Measurements from ENCODE around the gene TRIM33. TPM values are rescaled to one million over a fixed set of nuclear protein-coding genes. Genes with fewer than 3 reads are reported as not detected.

TRIM33 gene
- total and polyA plus RNA-seq, 2 experiments from 2014 or later: 10.6 to 17.6 TPM

GRCh38 chr1:114468710-114469468, 42.1 kb downstream of the TRIM33 start:
- WGBS, 2 experiments (ENCODE audit: low coverage in 1 of 2, low lambda C conversion rate in 2 of 2, missing lambda C conversion rate in 2 of 2): 63 to 65% methylated on average over 6 of the region's 6 CpGs
- no peaks in the 10 kb centered on the region; the same call in 1 of the 2 replicates for H4K20me1 ChIP-seq (ENCODE audit: insufficient read depth)
- in situ Hi-C loops (cut with MboI): no loop called here

GRCh38 chr1:114468047-114468446, 43.0 kb downstream of the TRIM33 start:
- Histone ChIP-seq H3K4me1 (ENCODE audit: insufficient read depth) (0 out of 2 replicates have a peak, but pooled peaks cover 12% of the 10 kb centered on the region), H3K4me2 (ENCODE audit: unreplicated experiment) (no peak overlapping the region), H4K20me1 (ENCODE audit: insufficient read depth) (no peaks in the 10 kb centered on the region; the same call in 1 of the 2 replicates), H3K36me3 (ENCODE audit: low read depth) (no peaks in the 10 kb centered on the region), H3F3A (ENCODE audit: insufficient read depth) (peaks cover 5% of the 10 kb centered on the region; the same call in 1 of the 2 replicates), H3K9me2 (ENCODE audit: insufficient read depth) (no peaks in the 10 kb centered on the region), H3K9me3 (ENCODE audit: low read depth) (no peaks in the 10 kb centered on the region), H3K9ac (no peak overlapping the region), H3K4me3 (no peak overlapping the region), H3K27me3 (replicated peaks; ENCODE audit: insufficient read depth) (no peaks in the 10 kb centered on the region), H2AFZ (no peak overlapping the region), H3K79me2 (ENCODE audit: insufficient read depth) (peaks cover 100% of the 10 kb centered on the region), H3K27ac (no peak overlapping the region)
- WGBS, 2 experiments (ENCODE audit: low coverage in 1 of 2, low lambda C conversion rate in 2 of 2, missing lambda C conversion rate in 2 of 2): 89 to 91% methylated on average over 3 of the region's 3 CpGs
- in situ Hi-C loops (cut with MboI): no loop called here
- DNase-seq: no peak
- no peak for TF ChIP-seq EZH2 (IDR thresholded peaks at IDR 0.05; ENCODE audit: insufficient read depth, poor library complexity, severe bottlenecking)
- TF ChIP-seq EZH2phosphoT487 (IDR thresholded peaks at IDR 0.05; ENCODE audit: insufficient read depth, low read depth): no peak

More at GRCh38 chr1:114468710-114469468, 42.1 kb downstream of the TRIM33 start:
- DNase-seq: peak; percentile 54
- Histone ChIP-seq H3K9ac (no peak overlapping the region), H3K4me2 (ENCODE audit: unreplicated experiment) (no peak overlapping the region), H3K36me3 (ENCODE audit: low read depth) (no peaks in the 10 kb centered on the region), H3K27ac (no peak overlapping the region), H3K9me2 (ENCODE audit: insufficient read depth) (no peaks in the 10 kb centered on the region), H3F3A (ENCODE audit: insufficient read depth) (peaks cover 5% of the 10 kb centered on the region; the same call in 1 of the 2 replicates), H2AFZ (no peak overlapping the region), H3K4me1 (ENCODE audit: insufficient read depth) (0 out of 2 replicates have a peak, but pooled peaks cover 12% of the 10 kb centered on the region), H3K79me2 (ENCODE audit: insufficient read depth) (peaks cover 100% of the 10 kb centered on the region), H3K4me3 (no peak overlapping the region), H3K9me3 (ENCODE audit: low read depth) (no peaks in the 10 kb centered on the region), H3K27me3 (replicated peaks; ENCODE audit: insufficient read depth) (no peaks in the 10 kb centered on the region)
- no peak for TF ChIP-seq EZH2phosphoT487 (IDR thresholded peaks at IDR 0.05; ENCODE audit: insufficient read depth, low read depth)
- no peak for TF ChIP-seq EZH2 (IDR thresholded peaks at IDR 0.05; ENCODE audit: insufficient read depth, poor library complexity, severe bottlenecking)

- TF ChIP-seq EZH2phosphoT487 (IDR thresholded peaks at IDR 0.05; ENCODE audit: insufficient read depth, low read depth) (no peak), EZH2 (IDR thresholded peaks at IDR 0.05; ENCODE audit: insufficient read depth, poor library complexity, severe bottlenecking) (no peak)
- H3K9ac ChIP-seq: no peak overlapping the region
- no peaks in the 10 kb centered on the region; the same call in 1 of the 2 replicates for H3K9me2 ChIP-seq (ENCODE audit: insufficient read depth)
- no peaks in the 10 kb centered on the region for H3K36me3 ChIP-seq (ENCODE audit: low read depth)
- WGBS, 2 experiments (ENCODE audit: low coverage in 1 of 2, low lambda C conversion rate in 2 of 2, missing lambda C conversion rate in 2 of 2): 97 to 100% methylated on average over 1 of the region's 1 CpG
- H3K27me3 ChIP-seq (replicated peaks; ENCODE audit: insufficient read depth): no peaks in the 10 kb centered on the region
- in situ Hi-C loops (cut with MboI): no loop called here
- H4K20me1 ChIP-seq (ENCODE audit: insufficient read depth): no peaks in the 10 kb centered on the region; the same call in 1 of the 2 replicates
- H3K9me3 ChIP-seq (ENCODE audit: low read depth): no peaks in the 10 kb centered on the region
- no peak overlapping the region for H3K27ac ChIP-seq
- H3F3A ChIP-seq (ENCODE audit: insufficient read depth): peaks cover 5% of the 10 kb centered on the region; the same call in 1 of the 2 replicates
- peaks cover 14% of the 10 kb centered on the region; the same call in 1 of the 2 replicates for H3K4me1 ChIP-seq (ENCODE audit: insufficient read depth)
- no peak overlapping the region for H3K4me2 ChIP-seq (ENCODE audit: unreplicated experiment)
- no peak for DNase-seq
- H3K4me3 ChIP-seq: no peak overlapping the region
- peaks cover 100% of the 10 kb centered on the region for H3K79me2 ChIP-seq (ENCODE audit: insufficient read depth)
- no peak overlapping the region for H2AFZ ChIP-seq
Measured at GRCh38 chr1:114467491-114467890, 43.5 kb downstream of the TRIM33 start.

GRCh38 chr1:114466334-114467014, 44.5 kb downstream of the TRIM33 start:
- TF ChIP-seq EZH2 (IDR thresholded peaks at IDR 0.05; ENCODE audit: insufficient read depth, poor library complexity, severe bottlenecking): no peak
- Histone ChIP-seq H2AFZ (no peak overlapping the region), H3K27ac (no peak overlapping the region), H3K4me3 (no peak overlapping the region), H3K9me2 (ENCODE audit: insufficient read depth) (no peaks in the 10 kb centered on the region; the same call in 1 of the 2 replicates), H3K9ac (no peak overlapping the region), H3K4me2 (ENCODE audit: unreplicated experiment) (no peak overlapping the region), H4K20me1 (ENCODE audit: insufficient read depth) (no peaks in the 10 kb centered on the region; the same call in 1 of the 2 replicates), H3K79me2 (ENCODE audit: insufficient read depth) (peaks cover 100% of the 10 kb centered on the region), H3K4me1 (ENCODE audit: insufficient read depth) (peaks cover 22% of the 10 kb centered on the region; the same call in 1 of the 2 replicates), H3K9me3 (ENCODE audit: low read depth) (no peaks in the 10 kb centered on the region), H3K27me3 (replicated peaks; ENCODE audit: insufficient read depth) (no peaks in the 10 kb centered on the region), H3K36me3 (ENCODE audit: low read depth) (no peaks in the 10 kb centered on the region), H3F3A (ENCODE audit: insufficient read depth) (peaks cover 5% of the 10 kb centered on the region; the same call in 1 of the 2 replicates)
- in situ Hi-C loops (cut with MboI): no loop called here
- WGBS, 2 experiments (ENCODE audit: low coverage in 1 of 2, low lambda C conversion rate in 2 of 2, missing lambda C conversion rate in 2 of 2): 87 to 90% methylated on average over 14 of the region's 14 CpGs
- DNase-seq: no peak

All from GM23248 (cell line).